C4-2B (cell line): Measurements from ENCODE around the gene GBP4.

Experiments
- H3K27ac ChIP-seq: fragments of 450-650 bp; 2 replicates; pipeline ENCODE4 v1.5.1; 2017
- ZFX ChIP-seq: fragments of 450-650 bp; IDR thresholded peaks from 2 replicates; pipeline ENCODE4 v1.6.1; 2017
- TF ChIP-seq, protein P1 (sequence below): fragments of 450-650 bp; conservative IDR thresholded peaks from 2 replicates; pipeline ENCODE4 v1.5.1; 2017; ENCODE audit warnings: mild to moderate bottlenecking

The GBP4 gene

DNA sequence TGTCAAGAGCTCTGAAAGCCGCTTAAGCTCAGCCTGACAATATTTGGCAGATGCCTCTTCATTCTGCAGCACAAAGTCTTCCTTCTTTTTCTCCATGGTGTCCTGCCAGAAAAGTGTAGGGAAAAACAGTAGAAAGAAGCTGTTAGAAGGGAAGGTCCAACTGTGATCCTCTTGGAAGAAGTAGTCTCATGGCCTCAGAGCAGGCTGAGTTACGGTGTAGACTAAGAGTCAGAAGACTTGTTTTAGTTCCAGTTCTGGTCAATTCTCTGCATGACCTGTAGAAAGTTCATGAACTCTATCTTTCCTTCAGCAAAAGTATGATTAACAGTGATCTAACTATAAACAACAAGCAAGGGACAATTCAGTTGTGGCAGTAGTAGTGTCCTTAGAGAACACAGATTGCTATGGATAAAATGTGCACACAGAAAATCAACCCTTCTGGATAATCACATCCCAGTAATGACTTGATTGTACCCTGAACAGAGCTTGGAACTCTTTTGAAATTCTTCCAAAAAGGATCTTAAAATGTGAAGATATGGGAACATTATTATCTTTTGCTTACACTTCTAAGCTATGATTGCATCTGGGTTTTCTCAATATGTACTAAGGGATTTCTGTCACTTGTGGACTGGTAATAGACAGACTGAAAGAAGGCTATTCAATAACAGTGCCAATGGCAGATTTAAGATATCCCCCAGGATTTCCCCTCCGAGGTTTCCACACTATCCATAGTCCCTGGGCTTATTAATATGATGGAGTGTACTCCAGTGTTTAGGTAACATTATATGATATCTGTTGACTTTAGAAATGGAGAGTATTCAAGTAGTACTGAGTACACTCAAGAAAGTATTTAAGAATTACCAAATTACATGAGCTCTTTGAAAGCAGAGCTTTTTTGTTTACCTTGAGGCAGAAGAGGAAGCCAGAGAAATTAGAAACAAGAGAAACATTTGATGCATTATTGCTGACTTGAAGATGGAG lies 50.8 kb downstream of the GBP4 start:
- H3K27ac ChIP-seq = no peak overlapping the region
- TF ChIP-seq, protein P1, sequence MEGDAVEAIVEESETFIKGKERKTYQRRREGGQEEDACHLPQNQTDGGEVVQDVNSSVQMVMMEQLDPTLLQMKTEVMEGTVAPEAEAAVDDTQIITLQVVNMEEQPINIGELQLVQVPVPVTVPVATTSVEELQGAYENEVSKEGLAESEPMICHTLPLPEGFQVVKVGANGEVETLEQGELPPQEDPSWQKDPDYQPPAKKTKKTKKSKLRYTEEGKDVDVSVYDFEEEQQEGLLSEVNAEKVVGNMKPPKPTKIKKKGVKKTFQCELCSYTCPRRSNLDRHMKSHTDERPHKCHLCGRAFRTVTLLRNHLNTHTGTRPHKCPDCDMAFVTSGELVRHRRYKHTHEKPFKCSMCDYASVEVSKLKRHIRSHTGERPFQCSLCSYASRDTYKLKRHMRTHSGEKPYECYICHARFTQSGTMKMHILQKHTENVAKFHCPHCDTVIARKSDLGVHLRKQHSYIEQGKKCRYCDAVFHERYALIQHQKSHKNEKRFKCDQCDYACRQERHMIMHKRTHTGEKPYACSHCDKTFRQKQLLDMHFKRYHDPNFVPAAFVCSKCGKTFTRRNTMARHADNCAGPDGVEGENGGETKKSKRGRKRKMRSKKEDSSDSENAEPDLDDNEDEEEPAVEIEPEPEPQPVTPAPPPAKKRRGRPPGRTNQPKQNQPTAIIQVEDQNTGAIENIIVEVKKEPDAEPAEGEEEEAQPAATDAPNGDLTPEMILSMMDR = no peak
- no peak for TF ChIP-seq ZFX

- H3K27ac ChIP-seq = no peak overlapping the region
- TF ChIP-seq, protein P1 = no peak
- no peak for TF ChIP-seq ZFX
Measured at GRCh38 chr1:89146721-89147120, 52.0 kb downstream of the GBP4 start.

DNA sequence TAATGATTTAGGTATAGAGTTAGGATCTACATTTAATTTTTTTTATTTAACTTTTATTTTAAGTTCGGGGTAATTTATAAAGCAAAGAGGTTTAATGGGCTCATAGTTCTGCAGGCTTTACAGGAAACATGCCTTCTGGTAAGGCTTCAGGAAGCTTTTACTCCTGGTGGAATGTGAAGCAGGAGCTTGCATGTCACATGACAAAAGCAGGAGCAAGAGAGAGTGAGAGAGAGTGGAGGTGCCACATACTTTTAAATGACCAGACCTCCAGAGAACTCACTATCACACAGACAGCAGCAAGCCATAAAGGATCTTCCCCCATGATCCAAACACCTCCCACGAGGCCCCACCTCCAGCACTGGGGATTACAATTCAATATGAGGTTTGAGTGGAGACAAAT lies 55.3 kb downstream of the GBP4 start:
- TF ChIP-seq, protein P1 = no peak
- no peak for TF ChIP-seq ZFX
- no peak overlapping the region for H3K27ac ChIP-seq

GRCh38 chr1:89142160-89142559 lies 56.6 kb downstream of the GBP4 start:
- H3K27ac ChIP-seq = no peak overlapping the region
- TF ChIP-seq, protein P1 = no peak
- TF ChIP-seq ZFX = no peak

DNA sequence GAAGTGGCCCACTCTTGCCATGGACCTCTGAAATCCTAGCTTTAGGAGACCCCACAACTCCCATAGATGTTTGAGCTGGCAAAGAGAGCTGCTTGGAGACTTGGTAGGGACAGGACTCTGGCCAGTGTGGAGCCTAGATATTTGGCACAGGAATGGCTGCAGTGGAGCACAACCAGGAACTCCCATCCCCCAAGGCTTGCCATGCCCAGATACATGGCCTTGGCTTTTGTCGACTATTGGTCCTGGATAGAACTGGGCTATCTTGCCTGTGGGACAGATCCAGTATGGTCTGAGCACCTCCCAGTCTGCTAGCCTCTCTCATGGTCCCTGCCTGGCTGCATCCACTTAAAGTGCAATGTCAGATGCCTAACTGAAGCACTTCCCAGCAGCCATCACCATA lies 65.0 kb downstream of the GBP4 start:
- H3K27ac ChIP-seq = no peak overlapping the region
- no peak for TF ChIP-seq ZFX
- TF ChIP-seq, protein P1 = no peak
